Mucosa of descending colon (tissue), 3 donors: ENCODE data around the gene CCR9. TPM values are rescaled to one million over a fixed set of nuclear protein-coding genes. Genes with fewer than 3 reads are reported as not detected.

Source experiments
- ATAC-seq: fragments of 200-7000 bp; cut with Tn5 transposase; one replicate; pipeline ENCODE4 v1.9.1; 2020; ENCODE audit warnings: mild to moderate bottlenecking, moderate library complexity
- DNase-seq, 3 donors: peaks; one replicate each; pipeline ENCODE4 v3.0.0-alpha.2; 2020
- H3K36me3 ChIP-seq: fragments of 200-600 bp; one replicate; pipeline ENCODE4 v1.8.0; 2021; ENCODE audit warnings: low read depth, mild to moderate bottlenecking
- H3K4me1 ChIP-seq: fragments of 200-600 bp; one replicate; pipeline ENCODE4 v1.8.0; 2021; ENCODE audit warnings: low read depth, mild to moderate bottlenecking
- H3K4me3 ChIP-seq: fragments of 200-600 bp; one replicate; pipeline ENCODE4 v1.8.0; 2021; ENCODE audit warnings: mild to moderate bottlenecking
- H3K9me3 ChIP-seq: fragments of 200-600 bp; one replicate; pipeline ENCODE4 v1.8.0; 2021; ENCODE audit warnings: mild to moderate bottlenecking
- intact Hi-C, 2 donors: fragments of 100-400 bp; cut with DNase I in 1 of 2; cut with micrococcal nuclease in 1 of 2; formaldehyde crosslinking; loops; one replicate each; pipeline versions ENCODE4 v1.11.0 to v1.11.1; 2022; cut with DNase I, micrococcal nuclease
- total RNA-seq, 3 donors: library from RNA; stranded (reverse); fragmentation: NEBNext Ultra II Directional in 2 of 3; extraction: Animal tissue kit (Norgen Biotek cat#: 25700) in 2 of 3; gene quantifications; one replicate each; pipeline versions ENCODE4 v1.2.1 to v1.2.4, GENCODE V29; 2021 to 2023
- TF ChIP-seq, protein P1 (sequence below): fragments of 200-600 bp; IDR thresholded peaks from one replicate; pipeline ENCODE4 v1.8.0; 2022; ENCODE audit warnings: antibody characterized with exemption, mild to moderate bottlenecking
- donor health status: DM: no; HTN: no; CAD: no; lungs with moderate emphysema.
- donor health status: DM: no; HTN: no; CAD: no.
- donor health status: DM: no; HTN: yes; CAD: no.

The CCR9 gene
- total RNA-seq, 3 donors from 2014 or later, result 0.12 to 0.22 TPM; not detected in 1

DNA sequence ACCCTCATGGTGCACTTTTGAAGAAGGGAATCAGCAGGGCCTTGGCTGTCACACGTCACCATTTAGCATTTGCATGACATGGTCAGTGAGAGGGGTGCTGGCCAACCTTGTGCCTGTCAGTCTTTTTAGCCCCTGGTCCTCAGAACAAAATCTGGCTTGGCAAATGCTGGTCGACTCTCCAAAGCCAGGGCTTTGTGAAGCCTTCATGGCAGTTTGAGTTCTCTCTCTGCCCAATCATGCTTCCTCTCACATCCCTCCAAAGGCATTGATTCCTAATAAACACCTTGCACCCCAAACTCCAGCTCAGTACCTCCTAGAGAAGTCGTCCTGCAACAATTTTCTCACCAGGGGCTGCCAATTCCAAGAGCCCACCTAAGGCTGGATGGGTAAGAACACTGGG lies 19.4 kb downstream of the CCR9 start:
- no peak overlapping the region for H3K4me3 ChIP-seq
- H3K9me3 ChIP-seq, result no peaks in the 10 kb centered on the region
- TF ChIP-seq, protein P1, sequence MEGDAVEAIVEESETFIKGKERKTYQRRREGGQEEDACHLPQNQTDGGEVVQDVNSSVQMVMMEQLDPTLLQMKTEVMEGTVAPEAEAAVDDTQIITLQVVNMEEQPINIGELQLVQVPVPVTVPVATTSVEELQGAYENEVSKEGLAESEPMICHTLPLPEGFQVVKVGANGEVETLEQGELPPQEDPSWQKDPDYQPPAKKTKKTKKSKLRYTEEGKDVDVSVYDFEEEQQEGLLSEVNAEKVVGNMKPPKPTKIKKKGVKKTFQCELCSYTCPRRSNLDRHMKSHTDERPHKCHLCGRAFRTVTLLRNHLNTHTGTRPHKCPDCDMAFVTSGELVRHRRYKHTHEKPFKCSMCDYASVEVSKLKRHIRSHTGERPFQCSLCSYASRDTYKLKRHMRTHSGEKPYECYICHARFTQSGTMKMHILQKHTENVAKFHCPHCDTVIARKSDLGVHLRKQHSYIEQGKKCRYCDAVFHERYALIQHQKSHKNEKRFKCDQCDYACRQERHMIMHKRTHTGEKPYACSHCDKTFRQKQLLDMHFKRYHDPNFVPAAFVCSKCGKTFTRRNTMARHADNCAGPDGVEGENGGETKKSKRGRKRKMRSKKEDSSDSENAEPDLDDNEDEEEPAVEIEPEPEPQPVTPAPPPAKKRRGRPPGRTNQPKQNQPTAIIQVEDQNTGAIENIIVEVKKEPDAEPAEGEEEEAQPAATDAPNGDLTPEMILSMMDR, result no peak
- H3K36me3 ChIP-seq, result no peaks in the 10 kb centered on the region
- DNase-seq (no peak), ATAC-seq (no peak)
- intact Hi-C loops, result no loop called here
- no peaks in the 10 kb centered on the region for H3K4me1 ChIP-seq

GRCh38 chr3:45906681-45907407 lies 20.5 kb downstream of the CCR9 start:
- peak; percentile 51 for ATAC-seq
- intact Hi-C loops, result no loop called here

DNA sequence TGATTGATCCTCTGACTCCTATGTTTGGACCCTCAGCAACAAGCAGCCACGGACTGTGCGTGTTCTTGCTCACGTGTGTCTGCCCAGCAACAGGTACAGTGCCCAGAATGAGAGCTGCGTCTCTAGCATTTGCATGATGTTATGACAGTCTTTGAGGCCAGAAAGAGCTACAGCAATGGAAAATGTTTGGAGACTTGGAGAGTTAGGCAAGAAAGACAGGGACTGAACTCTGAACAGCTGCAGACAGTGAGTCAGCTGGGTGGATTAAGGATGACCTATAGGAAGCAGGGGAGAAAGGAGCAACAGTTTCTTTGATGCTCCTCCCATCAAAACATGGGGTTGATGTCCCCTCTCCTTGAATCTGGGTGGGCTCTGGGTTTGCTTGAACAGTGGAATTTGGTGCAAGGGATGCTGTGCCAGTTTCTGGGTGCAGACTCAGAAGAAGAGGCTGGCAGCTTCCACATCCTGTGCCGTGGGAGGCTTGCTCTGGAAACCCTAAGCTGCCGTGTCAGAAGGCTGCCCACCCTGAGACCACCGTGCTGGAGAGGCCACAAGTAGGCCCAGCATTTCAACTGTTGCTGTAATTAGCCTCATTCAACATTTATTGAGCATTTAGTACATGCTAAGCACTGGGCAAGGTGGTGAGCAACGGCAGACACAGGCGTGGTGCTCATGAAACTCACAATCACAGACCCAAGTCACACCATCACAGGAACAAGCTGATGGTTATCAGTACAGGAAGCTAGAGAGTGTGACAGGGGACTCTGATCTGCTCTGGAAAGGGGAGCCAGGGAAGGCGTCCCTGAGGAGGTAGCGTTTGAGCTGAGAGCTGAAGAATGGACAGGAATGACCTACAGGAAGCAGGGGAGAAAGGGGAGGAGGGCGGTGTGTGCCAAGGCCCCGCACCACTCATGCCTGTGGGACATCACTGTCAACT lies 21.7 kb downstream of the CCR9 start:
- Histone ChIP-seq H3K36me3 (no peaks in the 10 kb centered on the region), H3K4me1 (no peaks in the 10 kb centered on the region), H3K4me3 (no peak overlapping the region), H3K9me3 (no peaks in the 10 kb centered on the region)
- DNase-seq (no peak), ATAC-seq (peak; percentile 53)
- TF ChIP-seq, protein P1, result no peak
- intact Hi-C loops, result no loop called here

More at GRCh38 chr3:45906681-45907407, 20.5 kb downstream of the CCR9 start:
- TF ChIP-seq, protein P1, result no peak
- Histone ChIP-seq H3K4me1 (no peaks in the 10 kb centered on the region), H3K36me3 (no peaks in the 10 kb centered on the region), H3K4me3 (no peak overlapping the region), H3K9me3 (no peaks in the 10 kb centered on the region)
- peak in 1 of 3 donors; percentile 16 for DNase-seq

- H3K4me1 ChIP-seq, result no peaks in the 10 kb centered on the region
- ATAC-seq (no peak), DNase-seq (no peak)
- TF ChIP-seq, protein P1, result no peak
- intact Hi-C loops, result no loop called here
- H3K36me3 ChIP-seq, result no peaks in the 10 kb centered on the region
- no peak overlapping the region for H3K4me3 ChIP-seq
- H3K9me3 ChIP-seq, result no peaks in the 10 kb centered on the region
Measured at GRCh38 chr3:45908761-45909160, 22.4 kb downstream of the CCR9 start.

GRCh38 chr3:45909542-45909941 lies 23.2 kb downstream of the CCR9 start:
- H3K36me3 ChIP-seq, result no peaks in the 10 kb centered on the region
- ATAC-seq, result no peak
- intact Hi-C loops, result no loop called here
- no peak for DNase-seq
- TF ChIP-seq, protein P1, result no peak
- H3K4me1 ChIP-seq, result no peaks in the 10 kb centered on the region
- H3K9me3 ChIP-seq, result no peaks in the 10 kb centered on the region
- H3K4me3 ChIP-seq, result no peak overlapping the region
